ENCODE measurements around the gene ST8SIA4.

The ST8SIA4 gene

DNA sequence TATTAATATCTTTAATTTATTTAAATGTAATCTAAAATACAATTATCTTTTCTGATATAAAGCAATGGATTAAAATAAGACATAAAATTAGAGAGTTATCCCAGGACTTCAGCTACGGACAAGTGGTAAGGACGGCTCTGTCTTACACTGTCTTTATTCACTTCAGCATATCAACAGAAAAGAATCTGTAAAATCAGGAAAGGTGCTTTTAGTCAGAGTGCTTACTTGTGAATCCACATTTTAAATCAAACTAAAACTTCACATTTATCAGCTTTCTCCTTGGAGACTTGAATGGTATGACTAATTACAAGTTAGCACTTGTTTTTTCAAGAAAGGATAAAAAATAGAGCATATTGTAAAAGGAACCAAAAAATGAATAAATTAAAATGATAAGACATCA lies 39.3 kb downstream of the ST8SIA4 start:
- DNase-seq (ENCODE audit: low read depth): no peak
- TF ChIP-seq, protein P1, sequence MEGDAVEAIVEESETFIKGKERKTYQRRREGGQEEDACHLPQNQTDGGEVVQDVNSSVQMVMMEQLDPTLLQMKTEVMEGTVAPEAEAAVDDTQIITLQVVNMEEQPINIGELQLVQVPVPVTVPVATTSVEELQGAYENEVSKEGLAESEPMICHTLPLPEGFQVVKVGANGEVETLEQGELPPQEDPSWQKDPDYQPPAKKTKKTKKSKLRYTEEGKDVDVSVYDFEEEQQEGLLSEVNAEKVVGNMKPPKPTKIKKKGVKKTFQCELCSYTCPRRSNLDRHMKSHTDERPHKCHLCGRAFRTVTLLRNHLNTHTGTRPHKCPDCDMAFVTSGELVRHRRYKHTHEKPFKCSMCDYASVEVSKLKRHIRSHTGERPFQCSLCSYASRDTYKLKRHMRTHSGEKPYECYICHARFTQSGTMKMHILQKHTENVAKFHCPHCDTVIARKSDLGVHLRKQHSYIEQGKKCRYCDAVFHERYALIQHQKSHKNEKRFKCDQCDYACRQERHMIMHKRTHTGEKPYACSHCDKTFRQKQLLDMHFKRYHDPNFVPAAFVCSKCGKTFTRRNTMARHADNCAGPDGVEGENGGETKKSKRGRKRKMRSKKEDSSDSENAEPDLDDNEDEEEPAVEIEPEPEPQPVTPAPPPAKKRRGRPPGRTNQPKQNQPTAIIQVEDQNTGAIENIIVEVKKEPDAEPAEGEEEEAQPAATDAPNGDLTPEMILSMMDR (IDR thresholded peaks at IDR 0.05; ENCODE audit: low read depth, low read length): no peak
- TF ChIP-seq MYC (IDR thresholded peaks at IDR 0.05; ENCODE audit: low read depth, low read length) (no peak), POLR2A (IDR thresholded peaks at IDR 0.05; ENCODE audit: extremely low read depth, insufficient read length) (no peak)
- TF ChIP-seq, protein P2, sequence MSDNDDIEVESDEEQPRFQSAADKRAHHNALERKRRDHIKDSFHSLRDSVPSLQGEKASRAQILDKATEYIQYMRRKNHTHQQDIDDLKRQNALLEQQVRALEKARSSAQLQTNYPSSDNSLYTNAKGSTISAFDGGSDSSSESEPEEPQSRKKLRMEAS (IDR thresholded peaks at IDR 0.05; ENCODE audit: low read depth, low read length): no peak
- no peak overlapping the region for H3K4me3 ChIP-seq (ENCODE audit: low read depth, low read length)

DNA sequence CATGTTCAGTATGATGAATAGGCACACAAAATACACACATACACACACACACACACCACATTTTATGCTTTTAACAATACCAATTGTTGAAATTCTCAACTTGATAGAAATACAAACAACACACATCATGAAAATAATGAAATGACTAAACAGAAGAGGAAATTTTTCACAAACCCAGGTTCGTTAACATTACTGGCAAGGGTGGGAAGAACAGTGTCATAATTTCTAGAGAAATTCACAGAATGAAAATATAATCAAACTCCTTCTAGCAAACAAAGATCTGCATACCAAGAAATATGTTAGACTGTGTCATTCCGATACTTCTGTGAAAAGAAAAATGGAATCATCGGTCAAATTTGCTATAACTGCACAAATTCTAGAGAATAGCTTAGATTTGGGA lies 41.9 kb downstream of the ST8SIA4 start:
- H3K4me3 ChIP-seq (ENCODE audit: low read depth, low read length): no peak overlapping the region
- no peak for DNase-seq (ENCODE audit: low read depth)
- TF ChIP-seq POLR2A (IDR thresholded peaks at IDR 0.05; ENCODE audit: extremely low read depth, insufficient read length) (no peak), MYC (IDR thresholded peaks at IDR 0.05; ENCODE audit: low read depth, low read length) (no peak)
- TF ChIP-seq, protein P1 (IDR thresholded peaks at IDR 0.05; ENCODE audit: low read depth, low read length): no peak
- TF ChIP-seq, protein P2 (IDR thresholded peaks at IDR 0.05; ENCODE audit: low read depth, low read length): no peak

DNA sequence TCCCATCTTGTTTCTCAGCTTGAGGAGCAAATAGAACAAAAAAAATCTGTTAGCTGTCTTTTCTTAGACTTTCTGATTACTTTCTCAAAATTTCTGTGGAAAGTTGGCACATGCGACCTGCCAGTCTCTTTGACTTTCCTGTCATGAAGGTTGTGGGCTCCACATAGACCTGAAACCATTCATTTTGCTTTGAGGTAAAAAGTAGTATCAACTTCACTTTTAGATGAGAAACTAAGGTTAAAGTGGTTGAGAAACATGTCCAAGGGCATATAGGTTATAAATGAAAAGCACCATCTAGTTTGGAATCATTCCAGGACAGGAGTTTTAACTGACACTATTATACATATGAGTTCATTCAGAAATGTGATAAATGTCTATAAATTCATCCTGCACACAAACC lies 42.7 kb downstream of the ST8SIA4 start:
- H3K4me3 ChIP-seq (ENCODE audit: low read depth, low read length): no peak overlapping the region
- DNase-seq (ENCODE audit: low read depth): no peak
- TF ChIP-seq, protein P1 (IDR thresholded peaks at IDR 0.05; ENCODE audit: low read depth, low read length): no peak
- TF ChIP-seq, protein P2 (IDR thresholded peaks at IDR 0.05; ENCODE audit: low read depth, low read length): no peak
- no peak for TF ChIP-seq POLR2A (IDR thresholded peaks at IDR 0.05; ENCODE audit: extremely low read depth, insufficient read length)
- no peak for TF ChIP-seq MYC (IDR thresholded peaks at IDR 0.05; ENCODE audit: low read depth, low read length)

- TF ChIP-seq MYC (IDR thresholded peaks at IDR 0.05; ENCODE audit: low read depth, low read length) (no peak), POLR2A (IDR thresholded peaks at IDR 0.05; ENCODE audit: extremely low read depth, insufficient read length) (no peak)
- DNase-seq (ENCODE audit: low read depth): no peak
- no peak overlapping the region for H3K4me3 ChIP-seq (ENCODE audit: low read depth, low read length)
Measured at GRCh38 chr5:100858987-100859545, 44.0 kb downstream of the ST8SIA4 start.

DNA sequence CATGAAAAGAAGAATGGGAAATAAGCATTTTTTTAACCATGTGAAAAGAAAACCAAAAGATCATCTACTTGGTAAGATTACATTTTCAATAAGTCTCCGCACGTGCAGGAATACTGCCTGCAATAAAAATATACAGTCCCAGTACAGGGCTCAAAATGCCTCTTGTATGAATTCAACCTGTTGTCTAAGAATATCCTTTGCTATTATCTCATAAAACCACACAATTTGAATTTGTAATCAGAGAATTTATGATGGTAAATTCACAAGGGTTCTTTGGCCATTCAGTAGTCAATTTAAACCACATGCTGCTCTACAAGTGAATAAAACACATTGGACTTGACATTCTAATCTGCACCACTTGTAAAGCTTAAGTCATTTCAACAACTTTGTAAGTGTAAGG lies 46.6 kb downstream of the ST8SIA4 start:
- no peak for DNase-seq (ENCODE audit: low read depth)
- TF ChIP-seq POLR2A (IDR thresholded peaks at IDR 0.05; ENCODE audit: extremely low read depth, insufficient read length) (no peak), MYC (IDR thresholded peaks at IDR 0.05; ENCODE audit: low read depth, low read length) (no peak)
- TF ChIP-seq, protein P1 (IDR thresholded peaks at IDR 0.05; ENCODE audit: low read depth, low read length): no peak
- TF ChIP-seq, protein P2 (IDR thresholded peaks at IDR 0.05; ENCODE audit: low read depth, low read length): no peak
- H3K4me3 ChIP-seq (ENCODE audit: low read depth, low read length): no peak overlapping the region

GRCh38 chr5:100855937-100856430 lies 47.1 kb downstream of the ST8SIA4 start:
- TF ChIP-seq, protein P2 (IDR thresholded peaks at IDR 0.05; ENCODE audit: low read depth, low read length): no peak
- TF ChIP-seq MYC (IDR thresholded peaks at IDR 0.05; ENCODE audit: low read depth, low read length) (no peak), POLR2A (IDR thresholded peaks at IDR 0.05; ENCODE audit: extremely low read depth, insufficient read length) (no peak)
- TF ChIP-seq, protein P1 (IDR thresholded peaks at IDR 0.05; ENCODE audit: low read depth, low read length): no peak
- DNase-seq (ENCODE audit: low read depth): no peak
- H3K4me3 ChIP-seq (ENCODE audit: low read depth, low read length): no peak overlapping the region
